HCT116 (cell line): Measurements from ENCODE around the gene SYT3. TPM values are rescaled to one million over a fixed set of nuclear protein-coding genes. Genes with fewer than 3 reads are reported as not detected.

ENCODE experiments used
- ATAC-seq: fragments of 200-7000 bp; cut with Tn5 transposase; 2 replicates; pipeline ENCODE4 v1.9.1; 2020; ENCODE audit warnings: mild to moderate bottlenecking, moderate library complexity
- BruUV-seq: library from RNA; stranded (reverse); fragments of 400-500 nt; replicated peaks from 2 replicates; lab custom pipeline; 2021; lab: Mats Ljungman, UMichigan
- CTCF ChIA-PET: fragments of 300-600 bp; sonication (Branson Sonifier 250); formaldehyde crosslinking; loops from one replicate; lab custom pipeline; 2021; ENCODE audit warnings: antibody characterized with exemption; lab: Charles Lee
- POLR2A ChIA-PET: fragments of 300-600, 350-600 bp; sonication (Branson Sonifier 250); formaldehyde crosslinking; loops from one replicate; lab custom pipeline; 2021; ENCODE audit warnings: antibody characterized with exemption; lab: Charles Lee
- RAD21 ChIA-PET, 2 experiments: fragments of 300-600 bp; sonication (Branson Sonifier 250); formaldehyde crosslinking; loops; one replicate each; lab custom pipeline; 2023; ENCODE audit warnings: low total read pairs in 2 of 2; ENCODE audit not compliant: uncharacterized antibody in 2 of 2, unreplicated experiment in 2 of 2, low non-redundant PET in 1 of 2; lab: Charles Lee
- DNase-seq: peaks from one replicate; pipeline ENCODE4 v3.0.0-alpha.2; 2010; ENCODE audit warnings: low read depth, low spot score
- H2AFZ ChIP-seq: fragments of 200-600 bp; shearing (Covaris generic), sonication (generic); 2 replicates; pipeline ENCODE4 v1.6.1; 2017; ENCODE audit warnings: low read depth, mixed run types, mixed read lengths, antibody characterized with exemption, low read length; ENCODE audit not compliant: poor library complexity, severe bottlenecking
- H3K27ac ChIP-seq: 2 replicates; pipeline ENCODE4 v1.5.1; 2012; ENCODE audit warnings: low read depth, low read length
- H3K27me3 ChIP-seq: fragments of 200-600 bp; sonication (generic); 2 replicates; pipeline ENCODE4 v1.6.1; 2016; ENCODE audit warnings: mixed run types, low read length, mixed read lengths; ENCODE audit not compliant: insufficient read depth
- H3K36me3 ChIP-seq, 2 experiments: fragments of 200-500 bp in 1 of 2; fragments of 200-600 bp in 1 of 2; sonication (Bioruptor generic) in 1 of 2; sonication (generic) in 1 of 2; 2 replicates each; pipeline versions ENCODE4 v1.5.1 to v1.6.1; 2014 to 2016; ENCODE audit warnings: low read length in 2 of 2, inconsistent platforms in 1 of 2, mixed read lengths in 1 of 2, mixed run types in 1 of 2; ENCODE audit not compliant: insufficient read depth in 2 of 2, control insufficient read depth in 1 of 2
- H3K4me1 ChIP-seq, 2 experiments: fragments of 200-600 bp in 1 of 2; sonication (generic) in 1 of 2; 2 replicates each; pipeline versions ENCODE4 v1.5.1 to v1.6.1; 2012 to 2017; ENCODE audit warnings: low read length in 2 of 2, inconsistent platforms in 1 of 2, mild to moderate bottlenecking in 1 of 2, mixed read lengths in 1 of 2, mixed run types in 1 of 2, moderate library complexity in 1 of 2; ENCODE audit not compliant: insufficient read depth in 2 of 2, control insufficient read depth in 1 of 2
- H3K4me2 ChIP-seq: fragments of 200-600 bp; sonication (generic); 2 replicates; pipeline ENCODE4 v1.6.1; 2017; ENCODE audit warnings: mixed run types, low read length, mixed read lengths
- H3K4me3 ChIP-seq, 2 experiments: fragments of 200-600 bp in 1 of 2; sonication (generic) in 1 of 2; replicated peaks in 1 of 2; 2 replicates each; pipeline ENCODE4 v1.5.1; 2011 to 2016; ENCODE audit warnings: low read length in 2 of 2, control low read depth in 1 of 2, low read depth in 1 of 2, mild to moderate bottlenecking in 1 of 2, mixed read lengths in 1 of 2, mixed run types in 1 of 2
- H3K79me2 ChIP-seq: fragments of 200-600 bp; sonication (generic); 2 replicates; pipeline ENCODE4 v1.6.1; 2017; ENCODE audit warnings: mild to moderate bottlenecking, mixed run types, low read length, moderate library complexity, mixed read lengths; ENCODE audit not compliant: insufficient read depth
- H3K9ac ChIP-seq: fragments of 200-600 bp; sonication (generic); 2 replicates; pipeline ENCODE4 v1.6.1; 2016; ENCODE audit warnings: low read length, mixed read lengths
- H3K9me2 ChIP-seq: fragments of 200-600 bp; sonication (generic), shearing (Covaris generic); 2 replicates; pipeline ENCODE4 v1.6.1; 2017; ENCODE audit warnings: mixed run types, mild to moderate bottlenecking, moderate library complexity; ENCODE audit not compliant: insufficient read depth
- H3K9me3 ChIP-seq, 2 experiments: fragments of 200-500 bp in 1 of 2; fragments of 200-600 bp in 1 of 2; sonication (Bioruptor generic) in 1 of 2; sonication (generic) in 1 of 2; 2 replicates each; pipeline ENCODE4 v1.6.1; 2014 to 2017; ENCODE audit warnings: low read length in 2 of 2, mixed read lengths in 2 of 2, inconsistent platforms in 1 of 2, low read depth in 1 of 2, mild to moderate bottlenecking in 1 of 2, mixed run types in 1 of 2, moderate library complexity in 1 of 2; ENCODE audit not compliant: control insufficient read depth in 1 of 2, insufficient read depth in 1 of 2
- H4K20me1 ChIP-seq: fragments of 200-600 bp; sonication (generic), shearing (Covaris generic); 2 replicates; pipeline ENCODE4 v1.6.1; 2017; ENCODE audit warnings: mixed run types, mild to moderate bottlenecking, moderate library complexity; ENCODE audit not compliant: insufficient read depth
- CBX3 ChIP-seq: IDR thresholded peaks from 2 replicates; pipeline ENCODE4 v1.6.1; 2012; ENCODE audit warnings: low read depth
- EZH2phosphoT487 ChIP-seq: fragments of 200-600 bp; IDR thresholded peaks from 2 replicates; pipeline ENCODE4 v1.6.1; 2018; ENCODE audit warnings: antibody characterized with exemption, borderline replicate concordance
- RAD21 ChIP-seq: IDR thresholded peaks from 2 replicates; pipeline ENCODE4 v1.6.1; 2012; ENCODE audit warnings: low read depth, mild to moderate bottlenecking
- intact Hi-C: fragments of 100-400 bp; cut with micrococcal nuclease; formaldehyde crosslinking; loops from 2 replicates; pipeline ENCODE4 v1.10.0; 2022
- total RNA-seq: library from RNA; stranded (reverse); gene quantifications from one replicate; pipeline ENCODE4 v1.2.1, GENCODE V29; 2021; ENCODE audit not compliant: unreplicated experiment
- TF ChIP-seq, protein P1 (sequence below), 3 experiments: fragments of 200-600 bp in 1 of 3; sonication (generic) in 1 of 3; IDR thresholded peaks in 2 of 3; conservative IDR thresholded peaks in 1 of 3; 2 replicates each; pipeline ENCODE4 v1.5.1; 2012 to 2017; ENCODE audit warnings: low read depth in 2 of 3, low read length in 2 of 3, antibody characterized with exemption in 1 of 3, borderline replicate concordance in 1 of 3, control low read depth in 1 of 3, mild to moderate bottlenecking in 1 of 3, mixed read lengths in 1 of 3, mixed run types in 1 of 3, moderate library complexity in 1 of 3; ENCODE audit not compliant: insufficient read depth in 1 of 3
- TF ChIP-seq, protein P2 (sequence below): IDR thresholded peaks from 2 replicates; pipeline ENCODE4 v1.6.1; 2012

The SYT3 gene
- total RNA-seq, 1 experiment from 2014 or later: 4.6 TPM

DNA sequence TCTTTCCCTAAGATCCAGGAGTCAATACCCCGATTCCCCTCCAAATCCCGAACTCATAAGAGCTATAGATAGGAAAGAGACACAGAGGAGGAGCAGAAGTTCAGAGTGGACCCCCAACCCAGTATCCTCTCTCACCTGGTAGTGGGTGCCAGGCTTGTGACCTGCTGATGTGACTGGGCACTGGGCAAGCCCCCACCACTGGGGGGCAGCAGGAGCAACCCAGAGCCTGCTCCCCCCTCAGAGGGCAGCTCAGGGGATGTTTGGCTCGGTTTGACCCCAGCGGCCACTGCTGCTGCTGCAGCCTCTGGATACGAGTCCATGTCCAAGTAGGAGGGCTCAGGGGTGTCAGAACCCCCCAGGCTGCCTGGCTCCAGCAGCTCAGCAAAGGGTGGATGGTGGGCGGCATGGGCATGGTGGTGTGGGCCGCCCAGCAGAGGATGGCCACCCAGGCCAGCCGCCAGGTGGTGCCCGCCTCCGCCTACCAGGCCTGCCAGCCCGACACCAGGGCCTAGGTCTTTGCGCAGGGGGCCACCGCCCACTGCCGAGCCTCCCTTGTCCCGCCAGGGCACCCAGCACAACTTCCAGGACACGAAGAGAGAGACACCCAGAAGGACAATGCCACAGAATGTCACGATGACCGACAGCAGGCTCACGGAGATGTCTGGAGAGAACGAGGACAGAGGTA lies 7.4 kb downstream of the SYT3 start:
- RAD21 ChIA-PET: no interaction called here
- intact Hi-C loops: no loop called here
- H2AFZ ChIP-seq: no peak overlapping the region
- H4K20me1 ChIP-seq: no peaks in the 10 kb centered on the region
- H3K27ac ChIP-seq: no peak overlapping the region
- no peak for ATAC-seq
- CTCF ChIA-PET: no interaction called here
- H3K9me3 ChIP-seq: peaks cover 7% of the 10 kb centered on the region in 2 experiments; a peak in 2 of 4 replicates
- H3K4me3 ChIP-seq: no peak overlapping the region
- no peaks in the 10 kb centered on the region for H3K9me2 ChIP-seq
- no peak for TF ChIP-seq RAD21
- TF ChIP-seq, protein P1, sequence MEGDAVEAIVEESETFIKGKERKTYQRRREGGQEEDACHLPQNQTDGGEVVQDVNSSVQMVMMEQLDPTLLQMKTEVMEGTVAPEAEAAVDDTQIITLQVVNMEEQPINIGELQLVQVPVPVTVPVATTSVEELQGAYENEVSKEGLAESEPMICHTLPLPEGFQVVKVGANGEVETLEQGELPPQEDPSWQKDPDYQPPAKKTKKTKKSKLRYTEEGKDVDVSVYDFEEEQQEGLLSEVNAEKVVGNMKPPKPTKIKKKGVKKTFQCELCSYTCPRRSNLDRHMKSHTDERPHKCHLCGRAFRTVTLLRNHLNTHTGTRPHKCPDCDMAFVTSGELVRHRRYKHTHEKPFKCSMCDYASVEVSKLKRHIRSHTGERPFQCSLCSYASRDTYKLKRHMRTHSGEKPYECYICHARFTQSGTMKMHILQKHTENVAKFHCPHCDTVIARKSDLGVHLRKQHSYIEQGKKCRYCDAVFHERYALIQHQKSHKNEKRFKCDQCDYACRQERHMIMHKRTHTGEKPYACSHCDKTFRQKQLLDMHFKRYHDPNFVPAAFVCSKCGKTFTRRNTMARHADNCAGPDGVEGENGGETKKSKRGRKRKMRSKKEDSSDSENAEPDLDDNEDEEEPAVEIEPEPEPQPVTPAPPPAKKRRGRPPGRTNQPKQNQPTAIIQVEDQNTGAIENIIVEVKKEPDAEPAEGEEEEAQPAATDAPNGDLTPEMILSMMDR (IDR thresholded peaks at IDR 0.05 in 2 of 3, conservative IDR thresholded peaks at IDR 0.05 in 1 of 3; ENCODE audit: borderline replicate concordance in 1 of 3, insufficient read depth in 1 of 3, low read depth in 2 of 3, low read length in 2 of 3): 0 out of 6 replicates have a peak, but pooled peaks of 1 of the 3 experiments have one; percentile 26
- TF ChIP-seq, all 23 proteins: peak for 1
- DNase-seq: no peak
- H3K27me3 ChIP-seq: no peaks in the 10 kb centered on the region
- H3K4me2 ChIP-seq: no peak overlapping the region
- POLR2A ChIA-PET: interaction anchor here (0.5 kb wide), 1 partner anchor 22 kb away, joined by 3 read pairs; no protein-coding TSS in a partner anchor
- H3K4me1 ChIP-seq: no peaks in the 10 kb centered on the region
- no peaks in the 10 kb centered on the region for H3K79me2 ChIP-seq
- BruUV-seq: no TSS peak
- no peak overlapping the region for H3K9ac ChIP-seq
- H3K36me3 ChIP-seq: no peaks in the 10 kb centered on the region

DNA sequence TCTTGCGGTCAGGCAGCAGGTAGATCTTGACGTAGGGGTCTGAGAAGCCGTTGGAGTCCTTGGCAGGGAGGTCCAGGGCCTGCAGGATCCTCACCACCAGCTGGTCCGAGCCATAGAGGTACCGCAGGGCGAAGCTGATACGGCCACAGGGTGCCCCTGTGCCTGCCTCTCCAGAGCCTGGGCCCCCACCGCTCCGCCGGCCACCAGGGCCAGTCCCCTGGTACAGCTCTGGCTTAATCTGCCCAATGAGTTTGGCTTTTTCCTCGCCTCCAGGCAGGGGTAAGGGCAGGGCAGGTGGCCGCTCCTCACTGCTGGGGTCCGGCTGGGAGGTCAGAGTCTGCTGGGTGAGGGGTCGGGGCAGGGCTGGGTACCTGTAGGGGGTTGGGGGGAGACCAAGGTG lies 9.9 kb downstream of the SYT3 start:
- Histone ChIP-seq H3K36me3 (no peaks in the 10 kb centered on the region), H3K4me2 (no peak overlapping the region), H3K9ac (no peak overlapping the region), H3K27me3 (no peaks in the 10 kb centered on the region), H4K20me1 (no peaks in the 10 kb centered on the region), H2AFZ (no peak overlapping the region), H3K9me2 (no peaks in the 10 kb centered on the region), H3K4me3 (no peak overlapping the region), H3K27ac (no peak overlapping the region), H3K4me1 (no peaks in the 10 kb centered on the region), H3K9me3 (peaks cover 7% of the 10 kb centered on the region in 2 experiments; a peak in 2 of 4 replicates), H3K79me2 (no peaks in the 10 kb centered on the region)
- ATAC-seq (no peak), DNase-seq (no peak)
- no TSS peak for BruUV-seq
- intact Hi-C loops: no loop called here
- TF ChIP-seq CBX3 (no peak), EZH2phosphoT487 (no peak)
- TF ChIP-seq, protein P2, sequence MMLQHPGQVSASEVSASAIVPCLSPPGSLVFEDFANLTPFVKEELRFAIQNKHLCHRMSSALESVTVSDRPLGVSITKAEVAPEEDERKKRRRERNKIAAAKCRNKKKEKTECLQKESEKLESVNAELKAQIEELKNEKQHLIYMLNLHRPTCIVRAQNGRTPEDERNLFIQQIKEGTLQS: no peak
- RAD21 ChIA-PET: no interaction called here
- POLR2A ChIA-PET: no interaction called here
- CTCF ChIA-PET: no interaction called here
